GM19455 (cell line): ENCODE measurements around the gene SH2D3C.

Source experiments
- ATAC-seq: cut with Tn5 transposase; IDR thresholded peaks from one replicate; pipeline ENCODE4 v1.9.1; 2021; ENCODE audit not compliant: unreplicated experiment

SH2D3C gene

DNA sequence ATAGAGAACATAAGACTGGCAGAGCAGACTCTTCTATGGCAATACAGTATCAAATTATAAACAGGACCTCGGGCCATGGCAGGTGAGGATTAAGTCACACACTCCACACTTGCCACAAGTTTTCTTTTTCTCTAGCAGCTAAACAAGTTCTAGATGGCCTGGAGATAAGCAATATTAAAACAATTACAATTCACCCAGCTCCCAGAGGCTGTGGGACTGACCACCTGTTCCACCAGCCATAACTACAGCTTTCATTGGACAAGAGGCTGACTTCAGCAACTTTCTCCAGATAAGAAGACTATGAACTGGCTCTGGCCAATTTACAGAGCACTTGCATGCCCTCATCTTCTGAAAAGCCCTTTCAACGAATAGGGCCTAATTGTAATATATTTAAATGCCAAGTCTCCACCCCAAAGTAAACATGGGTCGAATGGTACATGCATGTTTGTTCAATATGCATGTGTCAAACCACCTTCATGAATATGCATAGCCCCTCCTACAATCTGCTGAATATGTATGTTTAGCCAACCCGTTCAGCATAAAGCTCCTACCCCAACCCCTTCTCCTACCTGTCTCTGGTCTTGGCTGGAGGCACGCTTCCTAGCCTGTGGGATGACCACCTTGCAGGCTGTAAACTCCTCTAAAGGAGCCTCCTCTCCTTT, 77.7 kb downstream of the SH2D3C start:
- ATAC-seq: no peak

DNA sequence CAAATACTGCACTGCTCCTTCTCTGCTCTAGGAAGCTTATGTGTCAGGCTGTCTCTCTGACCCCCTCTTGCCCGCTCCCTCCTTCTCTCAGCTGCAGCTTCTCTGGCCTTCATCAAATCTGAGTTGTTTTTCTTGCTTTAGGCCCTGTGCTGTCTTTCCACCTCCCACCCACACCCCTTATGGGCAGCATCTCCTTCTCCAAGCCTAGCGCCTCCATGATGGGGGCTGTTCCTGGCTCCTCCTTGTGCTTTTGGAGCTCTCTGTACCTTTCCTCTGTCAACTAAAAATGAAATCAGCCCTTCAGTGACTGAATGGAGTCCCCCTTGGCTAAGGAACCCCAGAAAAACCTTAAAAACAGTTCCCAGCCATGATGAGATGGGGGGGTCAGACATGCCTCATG, 78.3 kb downstream of the SH2D3C start:
- ATAC-seq: no peak

- ATAC-seq: no peak
These were observed 79.3 kb downstream of the SH2D3C start for GRCh38 chr9:127698985-127699670.

DNA sequence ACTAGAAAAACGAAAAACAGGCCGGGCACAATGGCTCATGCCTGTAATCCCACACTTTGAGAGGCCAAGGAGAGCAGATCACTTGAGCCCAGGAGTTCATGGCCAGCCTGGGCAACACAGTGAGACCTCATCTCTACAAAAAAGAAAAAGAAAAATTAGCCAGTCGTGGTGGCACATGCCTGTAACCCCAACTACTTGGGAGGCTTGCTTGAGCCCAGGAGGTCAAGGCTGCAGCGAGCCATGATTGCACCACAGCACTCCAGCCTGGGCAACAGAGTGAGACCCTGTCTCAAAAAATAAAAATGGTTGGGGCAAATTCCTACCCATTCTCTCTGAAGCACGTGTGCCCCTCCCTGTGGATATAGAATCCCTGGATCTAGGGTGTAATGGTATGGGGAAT, 80.1 kb downstream of the SH2D3C start:
- no peak for ATAC-seq

GRCh38 chr9:127697575-127697974, 80.9 kb downstream of the SH2D3C start:
- no peak for ATAC-seq

- no peak for ATAC-seq
These were observed 83.4 kb downstream of the SH2D3C start for GRCh38 chr9:127694890-127695720.

- ATAC-seq: no peak
These were observed 84.8 kb downstream of the SH2D3C start for GRCh38 chr9:127693697-127694096.

GRCh38 chr9:127693143-127693542, 85.3 kb downstream of the SH2D3C start:
- no peak for ATAC-seq

GRCh38 chr9:127692071-127692470, 86.4 kb downstream of the SH2D3C start:
- ATAC-seq: no peak

- ATAC-seq: no peak
These were observed 87.7 kb downstream of the SH2D3C start for GRCh38 chr9:127690735-127691134.

DNA sequence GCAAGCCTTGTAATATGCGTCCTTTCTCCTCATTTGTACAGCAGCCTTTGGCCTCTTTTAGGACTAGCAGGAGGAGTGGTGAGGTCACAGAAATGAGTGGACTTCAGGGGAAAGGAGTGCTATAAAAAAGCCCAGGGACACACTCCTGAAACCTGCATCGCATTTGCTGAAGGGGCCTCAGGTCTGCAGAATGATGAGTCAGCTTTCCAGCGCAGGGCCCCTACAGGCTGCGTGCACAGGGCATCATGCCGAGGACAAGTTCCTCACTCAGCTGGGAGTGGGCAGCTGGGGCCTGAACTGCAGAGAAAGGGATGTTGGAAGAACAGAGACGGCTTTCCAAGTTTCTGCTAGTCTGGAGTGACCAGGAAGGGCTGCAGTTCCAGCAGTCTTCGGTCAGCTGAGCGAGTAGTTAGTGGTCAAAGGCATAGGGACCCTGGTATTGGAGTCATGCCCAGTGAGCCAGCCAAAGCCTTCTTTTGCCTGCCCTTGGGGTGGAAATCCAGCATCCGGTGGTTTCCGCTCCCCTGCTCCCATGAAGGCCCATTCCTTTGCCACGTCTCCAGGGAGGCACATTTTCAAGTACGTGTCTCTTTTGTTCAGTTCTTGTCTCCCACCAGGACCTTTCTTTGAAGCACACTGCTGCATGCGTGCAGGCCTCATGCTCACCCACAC, 89.0 kb downstream of the SH2D3C start:
- no peak for ATAC-seq
